HG03045 (cell line): Measurements from ENCODE around the gene SH2D4B.

Experiments used
- ATAC-seq: cut with Tn5 transposase; IDR thresholded peaks from one replicate; pipeline ENCODE4 v1.9.1; 2021; ENCODE audit warnings: mild to moderate bottlenecking, moderate library complexity; ENCODE audit not compliant: unreplicated experiment

The SH2D4B gene

GRCh38 chr10:80503584-80504157, 34.0 kb upstream of the SH2D4B start:
- no peak for ATAC-seq

DNA sequence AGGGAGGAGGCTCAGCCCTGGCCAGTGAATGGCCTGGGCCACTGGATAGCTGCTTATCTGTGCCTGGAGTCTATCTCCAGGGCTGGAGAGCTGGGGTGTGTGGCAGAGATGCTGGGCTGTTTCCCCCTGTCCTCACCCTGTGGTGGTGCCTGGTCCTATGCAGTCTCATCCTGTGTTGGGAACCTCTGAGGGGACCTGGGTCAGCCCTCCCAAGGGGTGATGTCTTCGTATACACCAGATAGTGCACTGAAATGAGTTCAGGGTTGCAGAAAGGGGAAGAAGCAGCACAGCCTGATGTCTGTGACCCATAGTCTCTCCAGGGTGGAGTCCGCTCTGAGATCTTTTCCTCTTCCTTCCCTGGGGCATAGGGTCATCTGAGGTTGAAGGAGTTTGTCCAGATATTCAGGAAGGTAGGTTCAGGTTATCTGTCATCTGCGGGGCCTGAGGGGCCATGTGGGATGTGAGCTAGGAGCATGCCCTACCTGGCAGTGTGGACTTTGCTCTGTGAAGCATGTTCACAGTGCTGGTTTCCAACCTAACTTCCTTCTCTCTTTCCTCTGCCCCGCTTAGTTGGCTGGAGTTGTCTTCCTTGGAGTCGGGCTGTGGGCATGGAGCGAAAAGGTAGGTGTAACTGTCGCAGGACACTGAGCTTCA, 33.4 kb upstream of the SH2D4B start:
- ATAC-seq = no peak

DNA sequence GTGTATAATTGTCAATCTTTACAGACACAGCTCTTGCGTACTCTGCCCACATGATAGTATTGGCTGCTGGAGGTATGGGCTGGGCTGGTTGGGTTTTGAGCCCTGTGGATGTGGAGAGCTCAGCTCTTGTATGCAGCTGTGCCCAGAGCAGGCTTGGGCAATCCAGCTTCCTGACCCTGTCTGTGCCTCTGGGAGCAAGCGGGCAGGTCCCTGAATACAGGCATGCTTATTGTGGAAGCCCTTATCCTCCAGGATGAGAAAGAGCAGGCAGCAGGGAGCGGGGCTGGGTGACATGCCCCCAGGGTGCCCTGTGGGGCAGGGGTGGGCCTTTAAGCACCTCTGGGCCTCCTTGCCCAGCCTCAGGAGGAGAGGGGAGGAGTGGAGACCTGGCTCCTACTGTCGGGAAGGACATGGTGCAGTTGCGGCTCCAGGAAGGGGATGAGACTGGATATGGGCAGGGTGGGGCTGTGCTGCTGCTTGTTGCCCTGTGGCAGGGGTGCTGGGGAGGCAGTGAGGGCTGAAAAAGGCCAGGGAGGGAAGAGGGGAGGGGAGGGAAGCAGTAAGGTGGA, 32.7 kb upstream of the SH2D4B start:
- no peak for ATAC-seq

DNA sequence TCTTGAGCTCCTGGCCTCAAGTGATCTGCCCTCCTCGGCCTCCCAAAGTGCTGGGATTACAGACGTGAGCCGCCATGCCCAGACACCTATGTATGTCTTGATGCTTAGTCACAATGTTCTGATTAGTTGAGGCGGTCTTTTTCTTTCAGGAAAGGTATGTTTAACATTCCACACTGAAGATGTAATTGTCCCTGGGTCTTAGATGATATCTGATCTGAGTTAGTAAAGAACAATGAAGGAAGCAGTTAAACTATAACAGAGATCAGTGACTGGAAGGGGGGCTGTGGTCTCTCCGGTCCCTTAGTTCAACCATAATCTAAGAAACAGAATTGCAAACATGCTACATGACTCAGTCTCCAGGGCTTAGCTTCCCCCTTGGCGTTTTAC, 31.5 kb upstream of the SH2D4B start:
- no peak for ATAC-seq

DNA sequence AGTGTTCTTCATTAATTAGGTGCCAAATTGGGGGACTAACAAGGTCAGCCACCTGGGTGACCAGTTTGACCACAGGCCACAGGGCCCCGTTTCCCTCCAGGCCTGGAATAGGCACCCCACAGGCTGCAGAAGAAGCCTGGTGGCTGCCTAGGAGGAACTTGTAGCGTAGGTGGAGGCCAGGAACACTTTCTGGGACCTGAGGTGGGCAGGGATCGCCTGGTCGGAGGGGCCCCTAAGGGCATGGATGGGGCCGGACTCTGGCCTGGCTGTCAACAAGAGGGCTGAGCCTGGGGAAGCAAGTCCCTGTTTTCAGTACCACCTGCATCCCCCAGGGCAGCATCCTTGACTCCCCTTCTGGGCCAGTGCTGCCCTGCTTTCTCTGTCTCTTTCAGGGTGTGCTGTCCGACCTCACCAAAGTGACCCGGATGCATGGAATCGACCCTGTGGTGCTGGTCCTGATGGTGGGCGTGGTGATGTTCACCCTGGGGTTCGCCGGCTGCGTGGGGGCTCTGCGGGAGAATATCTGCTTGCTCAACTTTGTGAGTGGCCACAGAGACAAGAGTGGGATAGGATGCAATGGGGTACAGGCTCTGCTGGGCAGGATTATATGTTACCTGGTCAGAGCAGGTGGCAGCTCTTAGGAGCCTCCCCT, 30.7 kb upstream of the SH2D4B start:
- no peak for ATAC-seq

DNA sequence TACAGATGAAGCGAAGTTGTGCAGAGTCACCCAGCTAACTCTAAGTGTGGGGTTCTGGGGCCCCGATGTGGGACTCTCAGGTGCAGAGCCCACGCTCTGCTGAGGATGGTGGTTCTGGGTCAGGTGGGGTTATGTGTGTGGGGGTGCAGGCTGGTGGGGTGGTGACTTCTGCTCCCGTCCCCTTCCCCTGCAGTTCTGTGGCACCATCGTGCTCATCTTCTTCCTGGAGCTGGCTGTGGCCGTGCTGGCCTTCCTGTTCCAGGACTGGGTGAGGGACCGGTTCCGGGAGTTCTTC, 28.6 kb upstream of the SH2D4B start:
- ATAC-seq = no peak

GRCh38 chr10:80509403-80510161, 28.1 kb upstream of the SH2D4B start:
- no peak for ATAC-seq

GRCh38 chr10:80512031-80512526, 25.6 kb upstream of the SH2D4B start:
- no peak for ATAC-seq

- ATAC-seq = no peak
These were observed 24.6 kb upstream of the SH2D4B start for GRCh38 chr10:80513106-80513505.

GRCh38 chr10:80515511-80515910, 22.2 kb upstream of the SH2D4B start:
- no peak for ATAC-seq

- ATAC-seq = no peak
These were observed 21.8 kb upstream of the SH2D4B start for GRCh38 chr10:80515941-80516340.

DNA sequence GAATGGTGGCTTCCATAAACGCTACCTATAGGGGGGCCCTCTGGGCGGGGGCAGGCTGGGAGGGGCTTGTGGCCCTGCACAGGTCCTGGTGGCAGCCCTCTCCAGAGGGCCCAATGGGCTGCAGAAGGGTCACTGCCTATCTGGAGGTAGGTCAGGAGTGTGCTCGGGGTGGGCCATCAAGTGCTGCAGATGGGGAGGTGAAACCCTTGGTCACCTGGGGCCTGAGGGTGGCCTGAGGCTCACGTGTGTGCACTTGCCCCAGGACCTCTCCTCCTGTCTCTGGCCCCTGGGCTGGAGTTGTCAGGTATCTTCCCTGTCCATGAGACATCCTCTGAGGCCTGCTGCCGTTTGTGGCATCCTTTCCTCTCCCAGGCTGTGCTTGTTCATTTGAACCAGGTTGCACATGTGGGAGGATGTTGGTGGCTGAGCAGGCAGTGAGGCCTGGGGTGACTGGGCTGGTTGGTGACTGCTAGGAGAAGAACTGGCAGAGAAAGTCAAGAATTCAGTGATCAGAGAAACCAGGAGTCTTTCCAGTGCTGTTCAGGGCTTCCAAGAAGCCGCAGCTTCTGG, 21.1 kb upstream of the SH2D4B start:
- ATAC-seq = no peak

DNA sequence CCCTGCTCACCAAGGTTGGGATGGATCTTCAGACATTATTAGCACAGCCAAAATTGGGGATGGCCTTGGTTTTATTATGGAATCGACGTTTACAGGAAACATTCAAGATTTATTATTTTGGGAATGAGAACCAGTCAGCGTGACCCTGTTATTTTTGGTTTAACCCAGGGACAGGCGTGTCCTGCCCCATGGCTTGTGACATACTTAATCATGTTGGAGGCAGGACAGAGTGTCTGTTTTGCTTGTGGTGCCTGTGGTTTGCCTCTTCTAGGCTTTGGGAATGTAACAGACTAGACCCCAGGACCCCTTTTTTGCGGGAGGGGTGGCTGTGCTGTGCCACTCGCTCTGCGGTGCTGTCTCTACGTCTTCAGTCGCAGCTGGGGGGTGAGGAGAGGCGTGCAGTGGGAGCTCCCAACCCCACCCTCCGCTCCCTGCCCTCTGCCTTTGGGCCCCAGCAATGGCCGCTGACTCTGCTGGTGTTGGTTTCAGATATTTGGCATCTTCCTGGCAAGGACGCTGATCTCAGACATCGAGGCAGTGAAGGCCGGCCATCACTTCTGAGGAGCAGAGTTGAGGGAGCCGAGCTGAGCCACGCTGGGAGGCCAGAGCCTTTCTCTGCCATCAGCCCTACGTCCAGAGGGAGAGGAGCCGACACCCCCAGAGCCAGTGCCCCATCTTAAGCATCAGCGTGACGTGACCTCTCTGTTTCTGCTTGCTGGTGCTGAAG, 20.1 kb upstream of the SH2D4B start:
- ATAC-seq = no peak

- ATAC-seq = no peak
These were observed 19.4 kb upstream of the SH2D4B start for GRCh38 chr10:80518143-80518806.

GRCh38 chr10:80518807-80519360, 18.8 kb upstream of the SH2D4B start:
- no peak for ATAC-seq

DNA sequence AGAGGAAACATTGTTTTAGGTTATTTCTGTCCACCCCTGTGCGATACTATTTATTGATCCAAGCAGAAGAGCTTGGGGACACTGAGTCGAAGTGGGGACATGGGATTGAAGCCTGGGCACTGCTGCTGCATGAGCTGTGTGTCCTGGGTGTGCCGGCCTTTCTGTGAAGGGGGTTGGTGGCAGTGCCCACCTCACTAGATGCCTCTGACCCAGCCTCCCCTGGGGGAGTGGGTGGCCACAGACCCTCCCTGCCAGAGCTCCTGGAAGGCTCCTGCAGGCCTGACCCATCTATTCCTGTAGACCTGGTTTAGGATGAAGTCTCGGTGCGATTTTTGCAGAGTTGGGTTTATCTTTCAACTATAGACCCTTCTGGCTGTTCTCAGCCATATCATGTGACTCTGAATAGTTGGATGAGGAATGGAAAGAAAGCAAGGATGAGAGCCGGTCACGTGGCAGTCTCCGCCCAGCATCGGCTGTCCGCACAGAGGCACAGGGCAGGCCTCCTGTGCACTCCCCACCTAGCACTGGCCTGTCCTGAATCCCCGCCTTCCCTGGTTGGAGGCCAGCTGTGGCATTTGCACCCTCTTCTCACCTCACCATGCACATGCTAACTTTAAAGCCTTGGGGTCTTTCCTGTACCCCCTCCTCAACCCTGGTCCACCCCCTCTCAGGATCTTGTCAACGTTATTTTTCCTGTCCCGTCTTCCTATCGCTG, 17.6 kb upstream of the SH2D4B start:
- ATAC-seq = no peak

DNA sequence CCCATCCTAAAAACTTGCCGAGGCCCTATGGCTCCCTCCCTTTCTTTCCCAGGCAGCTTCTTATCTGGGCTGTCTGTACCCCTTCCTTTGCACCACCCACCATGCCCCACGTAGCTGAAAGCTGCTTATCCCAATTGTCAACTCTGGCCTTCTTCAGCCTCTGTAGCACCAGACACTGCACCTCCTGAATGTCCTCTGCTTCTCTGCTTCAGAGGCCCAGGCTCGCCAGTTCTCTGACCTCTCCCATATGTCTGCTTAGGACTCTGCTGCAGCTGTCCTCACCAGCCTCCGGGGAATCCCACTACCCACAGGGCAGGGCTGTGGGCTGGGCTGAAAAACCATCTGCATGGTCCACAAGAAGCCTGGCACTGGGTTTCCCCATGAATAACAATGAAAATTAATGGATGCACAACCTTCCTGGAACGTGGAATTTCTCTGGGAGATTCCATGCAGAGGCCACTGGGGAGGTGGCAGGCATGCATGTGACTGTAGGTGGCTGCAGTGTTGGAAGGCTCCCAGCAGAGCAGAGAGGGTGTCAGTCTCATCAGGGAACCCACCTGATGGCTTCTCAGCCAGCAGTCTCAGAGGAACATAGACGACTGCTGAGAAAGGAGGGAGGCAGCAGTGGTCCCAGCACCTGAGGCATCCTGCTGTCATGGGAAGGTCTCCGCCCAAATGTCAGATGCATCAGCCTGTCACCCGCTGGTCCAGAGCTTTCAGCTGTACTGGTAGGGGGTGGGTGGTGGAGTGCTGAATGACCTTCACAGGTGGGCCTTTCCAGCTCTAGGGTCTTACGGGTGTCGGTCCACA, 16.8 kb upstream of the SH2D4B start:
- ATAC-seq = no peak

- ATAC-seq = no peak
These were observed 14.8 kb upstream of the SH2D4B start for GRCh38 chr10:80522756-80523363.
